Activated T-cell treated with anti-CD3 and anti-CD28 coated beads for 24 hours (primary cell): Measurements from ENCODE around the gene DNASE1.
A peak's percentile ranks its signal among the peaks of the same experiment; 100 is the strongest.
"Not testable (repeated sequence)": the region's sequence is repeated elsewhere in the genome, so short reads cannot be mapped to it uniquely, and the experiment has no call there.

Source experiments
- DNase-seq: peaks from one replicate; pipeline ENCODE4 v3.0.0-alpha.2; 2020; ENCODE audit warnings: low read depth

Gene DNASE1, protein sequence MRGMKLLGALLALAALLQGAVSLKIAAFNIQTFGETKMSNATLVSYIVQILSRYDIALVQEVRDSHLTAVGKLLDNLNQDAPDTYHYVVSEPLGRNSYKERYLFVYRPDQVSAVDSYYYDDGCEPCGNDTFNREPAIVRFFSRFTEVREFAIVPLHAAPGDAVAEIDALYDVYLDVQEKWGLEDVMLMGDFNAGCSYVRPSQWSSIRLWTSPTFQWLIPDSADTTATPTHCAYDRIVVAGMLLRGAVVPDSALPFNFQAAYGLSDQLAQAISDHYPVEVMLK

DNA sequence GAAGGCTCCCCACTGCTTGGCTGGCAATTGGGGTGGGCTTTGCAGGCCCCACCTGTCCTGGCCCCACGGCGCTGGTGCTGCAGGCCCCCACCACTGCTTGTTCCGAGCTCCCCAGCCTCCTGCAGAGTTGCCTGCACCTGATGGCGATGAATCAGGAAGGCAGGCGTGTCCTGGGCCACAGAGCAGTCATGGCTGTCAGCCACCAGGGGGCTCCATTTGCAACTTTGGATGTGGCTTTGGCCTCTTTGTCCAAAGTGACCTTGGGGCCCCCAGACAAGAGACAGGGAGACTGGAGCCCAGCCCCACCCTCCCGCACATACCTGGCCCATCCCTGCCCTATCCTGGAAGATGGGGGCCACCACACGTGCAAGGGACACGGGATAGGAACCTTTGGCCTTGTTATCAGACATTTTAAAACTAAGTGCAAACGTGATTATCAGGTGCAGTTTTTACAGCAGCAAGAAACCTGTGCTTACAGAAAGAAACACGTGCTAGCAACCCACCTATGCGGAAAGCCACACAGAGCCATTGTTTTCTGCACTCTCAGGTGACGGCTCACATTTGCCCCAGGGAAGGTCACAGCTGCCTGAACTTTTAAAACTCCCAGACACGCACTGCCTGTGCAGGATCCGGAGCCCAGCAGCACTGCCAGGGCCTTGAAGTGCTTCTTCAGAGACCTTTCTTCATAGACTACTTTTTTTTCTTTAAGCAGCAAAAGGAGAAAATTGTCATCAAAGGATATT, at the start of gene DNASE1:
DNASE1 (plus strand) TSS at position 443 of the 743 bp plus-strand sequence. CDS start 683 bp downstream, outside the sequence.
- peak; percentile 51 for DNase-seq

DNA sequence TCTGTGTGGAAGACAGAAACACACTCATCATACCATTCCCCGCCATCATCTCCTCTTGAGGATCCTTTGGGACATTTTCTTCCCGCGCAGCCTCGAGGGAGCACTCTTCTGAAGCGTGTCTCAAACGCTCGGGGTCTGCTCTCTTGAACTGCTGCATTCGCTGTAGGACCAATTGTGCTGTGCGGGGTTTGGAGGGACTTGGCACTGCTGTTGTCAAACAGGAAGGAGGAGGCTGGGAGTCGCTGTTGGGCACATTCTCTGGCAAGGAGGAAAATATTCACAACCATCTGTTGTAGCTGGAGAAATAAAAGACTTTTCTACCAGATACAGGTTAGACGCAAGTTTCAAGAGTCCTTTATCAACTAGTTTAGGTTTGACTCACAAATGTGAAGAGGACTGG, 48.0 kb upstream of the DNASE1 start:
- DNase-seq, result no peak

DNA sequence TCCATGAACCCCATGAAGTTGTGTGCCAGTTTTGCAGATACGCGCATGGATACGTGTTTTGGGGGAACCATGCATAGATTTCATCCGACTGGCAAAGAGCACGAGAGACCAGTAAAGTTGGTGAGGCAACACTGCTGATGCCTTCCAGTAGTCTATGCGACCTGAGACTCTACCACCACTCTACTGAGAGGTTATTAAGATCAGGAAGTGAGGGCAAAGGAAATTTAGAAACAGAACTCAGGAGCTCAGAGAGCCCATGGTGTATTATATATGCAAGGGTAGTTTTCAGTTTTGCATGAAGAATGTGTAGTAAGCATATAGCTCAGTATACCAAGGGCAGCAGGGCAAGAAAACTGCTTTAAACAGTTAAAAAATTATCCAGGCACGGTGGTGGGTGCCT, 47.3 kb upstream of the DNASE1 start:
- DNase-seq, result no peak

DNA sequence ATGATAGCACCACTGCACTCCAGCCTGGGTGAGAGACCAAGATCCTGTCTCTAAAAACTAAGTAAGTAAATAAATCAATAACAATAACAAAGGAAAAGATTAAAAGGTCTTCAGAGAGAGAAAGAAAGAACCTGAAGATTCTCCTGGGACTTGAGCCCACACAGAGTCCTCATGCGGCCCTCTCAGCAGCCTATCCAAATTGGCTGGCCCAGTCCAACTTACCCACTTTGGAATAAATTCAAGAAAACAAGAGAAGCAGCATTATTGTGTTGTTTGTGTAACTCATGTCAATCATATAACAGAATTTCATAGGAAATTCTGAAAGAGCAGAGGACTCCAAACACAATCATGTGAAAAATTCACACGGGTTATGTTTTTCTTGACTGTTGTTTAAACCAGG, 46.9 kb upstream of the DNASE1 start:
- DNase-seq, result no peak

DNA sequence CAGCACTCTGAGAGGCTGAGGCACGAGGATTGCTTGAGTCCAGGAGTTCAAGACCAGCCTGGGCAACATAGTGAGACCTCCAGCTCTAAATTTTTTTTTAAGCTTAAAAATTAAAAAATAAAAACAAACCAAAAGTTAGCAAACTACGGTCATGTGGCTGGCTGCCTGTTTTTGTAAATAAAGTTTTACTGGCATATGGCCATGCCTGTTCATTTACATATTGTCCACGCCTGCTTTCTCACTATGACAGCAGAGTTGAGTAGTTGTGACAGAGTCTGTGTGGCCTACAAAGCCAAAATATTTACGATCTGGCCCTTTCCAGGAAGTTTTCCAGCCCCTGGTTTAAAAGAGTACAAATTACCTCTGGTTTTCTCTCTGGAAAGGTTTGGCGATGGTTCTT, 46.4 kb upstream of the DNASE1 start:
- no peak for DNase-seq

DNA sequence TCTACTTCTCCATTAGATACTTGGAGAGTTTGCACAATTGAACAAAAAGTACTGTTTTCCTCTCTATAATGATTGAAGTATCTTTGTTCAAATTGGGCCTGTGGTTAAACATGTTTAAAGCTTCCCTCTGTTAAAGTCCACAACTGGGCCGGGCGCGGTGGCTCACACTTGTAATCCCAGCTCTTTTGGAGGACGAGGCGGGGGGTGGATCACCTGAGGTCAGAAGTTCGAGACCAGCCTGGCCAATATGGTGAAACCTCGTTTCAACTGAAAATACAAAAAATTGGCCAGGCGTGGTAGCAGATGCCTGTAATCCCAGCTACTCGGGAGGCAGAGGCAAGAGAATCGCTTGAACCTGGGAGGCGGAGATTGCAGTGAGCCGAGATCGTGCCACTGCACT, 45.5 kb upstream of the DNASE1 start:
- not testable (repeated sequence) for DNase-seq

DNA sequence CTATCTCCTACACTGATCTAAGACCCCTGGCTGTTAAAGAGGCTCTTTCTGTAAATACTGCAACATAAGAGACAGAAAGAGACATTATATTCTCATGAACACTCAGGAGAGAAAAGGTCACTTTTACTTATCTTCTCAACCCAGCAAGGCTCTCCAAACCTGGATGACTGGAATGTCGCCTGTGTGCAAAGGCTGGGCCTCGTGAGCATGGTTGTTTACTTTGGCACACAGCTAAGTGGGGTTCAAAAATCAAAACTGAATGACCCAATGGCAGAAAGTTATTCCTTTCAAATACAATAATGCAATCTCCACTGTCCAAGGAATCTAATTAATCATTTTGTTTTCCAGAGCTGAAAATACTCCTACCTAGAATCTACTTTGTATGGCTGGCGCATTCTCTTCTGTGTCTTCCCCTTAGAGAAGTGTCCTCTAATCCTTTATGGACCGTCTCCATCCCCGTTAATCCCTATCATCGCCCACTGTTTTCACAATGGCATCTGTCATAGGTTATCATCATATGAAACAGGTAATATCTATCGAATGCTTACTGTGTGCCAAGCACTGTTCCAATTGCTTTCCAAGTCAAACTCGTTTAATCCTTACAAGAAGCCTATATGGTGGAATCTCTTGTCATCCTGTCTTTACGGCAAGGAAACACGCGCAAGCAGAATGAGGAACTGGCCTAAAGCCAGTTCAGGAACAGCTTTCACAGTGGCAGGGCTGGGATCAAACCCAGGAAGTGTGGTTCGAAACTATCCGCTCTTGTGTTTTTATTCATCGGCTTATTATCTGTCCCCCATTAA, 44.4 kb upstream of the DNASE1 start:
- DNase-seq, result no peak

DNA sequence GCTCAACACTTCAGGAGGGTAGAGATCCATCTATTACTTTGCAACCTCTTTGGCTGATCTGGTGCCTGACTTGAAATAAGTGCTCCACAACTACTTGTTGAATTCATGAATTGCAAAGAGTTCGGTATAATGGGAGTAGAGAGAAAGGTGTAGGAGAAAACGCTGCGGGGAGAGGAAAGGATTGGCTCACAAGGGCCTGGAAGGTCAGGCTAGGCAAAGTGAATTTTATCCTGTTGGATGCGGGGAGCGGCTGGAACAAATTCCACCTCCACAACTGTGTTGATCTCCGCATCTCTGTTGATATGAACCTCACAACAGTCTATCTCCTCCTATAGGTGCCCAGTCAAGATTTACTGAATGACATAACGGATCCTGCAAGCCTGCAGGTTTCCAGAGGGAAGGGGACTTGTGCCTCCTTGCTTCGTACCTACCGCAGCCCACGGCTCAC, 43.8 kb upstream of the DNASE1 start:
- no peak for DNase-seq

DNA sequence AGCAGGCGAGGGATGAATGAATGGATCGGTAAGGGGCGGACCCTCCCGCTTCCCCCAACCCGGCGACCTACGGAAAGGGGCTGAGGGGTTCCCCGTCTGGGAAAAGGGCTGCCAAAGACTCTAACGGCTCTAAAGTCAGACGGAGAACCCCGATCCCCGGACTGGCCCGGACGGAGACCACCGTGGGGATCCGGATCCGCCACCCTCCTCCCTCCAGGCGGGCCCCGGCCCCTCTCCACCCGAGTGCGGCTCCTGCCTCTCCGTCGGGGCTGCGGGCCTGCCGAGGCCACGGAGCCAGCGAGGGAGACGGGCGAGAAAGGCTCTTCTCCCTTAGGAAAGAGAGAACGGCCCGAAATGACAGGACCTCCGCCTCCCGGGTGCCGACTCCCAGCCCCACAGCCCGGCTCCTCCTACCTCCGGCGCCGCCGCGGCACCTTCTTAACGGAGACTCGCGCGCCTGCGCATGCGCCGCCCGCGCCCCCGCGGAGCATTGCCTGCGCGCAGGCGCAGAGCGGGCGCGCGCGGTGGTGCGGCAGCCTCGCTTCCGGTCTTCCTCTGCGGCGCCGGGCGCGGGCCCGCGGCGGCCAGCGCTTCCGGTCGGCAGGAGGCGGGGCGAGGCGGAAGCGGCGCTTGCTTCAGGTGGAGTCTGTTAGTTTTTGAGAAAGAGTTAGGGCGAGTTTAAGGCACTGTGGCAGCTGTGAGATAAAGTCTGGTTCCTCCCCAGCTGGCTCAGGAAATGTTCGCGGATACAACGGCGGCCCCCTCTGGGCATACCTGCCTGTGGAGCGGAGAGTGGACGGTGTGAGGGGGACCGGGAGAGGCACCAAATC, 43.1 kb upstream of the DNASE1 start, which contains the start of gene SLX4:
SLX4 (minus strand) TSS at position 461 of the 830 bp plus-strand sequence. CDS start 2,642 bp downstream, outside the sequence.
- peak; percentile 85 for DNase-seq

DNA sequence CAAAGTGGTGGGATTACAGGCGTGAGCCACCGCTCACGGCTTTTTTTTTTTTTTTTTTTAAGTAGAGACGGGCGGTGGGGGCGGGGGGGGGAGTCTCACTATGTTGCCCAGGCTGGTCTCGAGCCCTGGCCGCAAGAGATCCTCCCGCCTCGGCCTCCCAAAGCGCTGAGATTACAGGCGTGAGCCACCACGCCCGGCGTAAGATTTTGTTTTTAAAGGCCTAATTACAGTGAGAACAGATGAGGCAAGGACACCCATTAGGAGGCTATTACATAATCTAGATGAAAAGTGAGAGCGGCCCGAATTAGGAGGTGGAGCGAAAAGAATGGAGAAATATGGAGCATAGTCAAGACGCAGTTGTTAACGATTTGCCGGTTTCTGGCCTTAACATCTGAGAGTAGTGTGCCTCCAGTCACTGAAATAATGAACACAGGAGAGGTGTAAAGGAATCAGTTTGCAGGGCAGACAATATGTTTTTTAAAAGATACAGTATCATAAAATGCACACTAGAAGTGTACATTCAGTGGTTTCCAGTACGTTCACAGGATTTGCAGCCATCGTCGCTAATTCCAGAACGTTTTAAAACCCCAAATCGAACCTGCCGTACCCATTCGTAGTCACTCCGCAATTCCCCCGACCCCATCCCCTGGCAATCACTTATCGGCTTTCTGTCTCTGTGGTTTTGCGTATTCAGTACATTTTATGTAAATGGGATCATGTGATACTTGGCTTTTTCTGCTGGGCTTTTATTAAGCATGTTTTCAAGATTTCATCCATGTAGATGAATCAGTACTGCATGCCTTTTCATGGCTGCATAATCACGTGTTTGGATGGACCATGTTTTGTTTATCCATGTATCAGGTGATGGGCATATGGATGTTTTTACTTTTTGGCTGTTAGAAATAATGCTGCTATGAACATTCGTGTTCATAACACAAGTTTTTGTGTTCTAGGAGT, 41.7 kb upstream of the DNASE1 start:
- no peak for DNase-seq

DNA sequence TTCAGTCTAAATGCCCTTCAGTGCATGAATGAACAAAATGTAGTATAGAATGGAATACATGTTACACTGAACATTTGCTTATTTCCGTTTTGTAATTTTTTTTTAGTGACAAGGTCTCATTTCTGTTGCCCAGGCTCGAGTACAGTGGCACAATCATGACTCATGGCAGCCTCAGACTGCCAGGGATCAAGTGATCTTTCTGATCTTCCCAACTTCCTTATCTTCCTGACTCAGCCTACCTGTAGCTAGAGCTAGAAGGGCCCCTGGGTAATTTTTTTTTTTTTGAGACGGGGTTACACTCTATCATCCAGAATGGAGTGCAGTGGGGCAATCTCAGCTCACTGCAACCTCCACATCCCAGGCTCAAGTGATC, 35.7 kb upstream of the DNASE1 start:
- DNase-seq, result no peak

DNA sequence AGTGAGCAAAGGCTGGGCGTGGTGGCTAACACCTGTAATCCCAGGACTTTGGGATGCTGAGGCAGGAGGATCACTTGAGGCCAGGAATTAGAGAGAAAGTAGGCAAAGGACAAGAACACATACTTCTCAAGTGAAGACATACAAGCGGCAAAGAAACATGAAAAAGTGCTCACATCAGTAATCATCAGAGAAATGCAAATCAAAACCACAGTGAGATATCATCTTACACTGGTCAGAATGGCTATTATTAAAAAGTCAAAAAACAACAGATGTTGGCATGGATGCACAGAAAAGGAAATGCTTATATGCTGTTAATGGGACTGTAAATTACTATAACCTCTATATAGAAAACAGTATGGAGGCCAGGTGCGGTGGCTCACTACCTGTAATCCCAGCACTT, 30.8 kb upstream of the DNASE1 start:
- no peak for DNase-seq

DNA sequence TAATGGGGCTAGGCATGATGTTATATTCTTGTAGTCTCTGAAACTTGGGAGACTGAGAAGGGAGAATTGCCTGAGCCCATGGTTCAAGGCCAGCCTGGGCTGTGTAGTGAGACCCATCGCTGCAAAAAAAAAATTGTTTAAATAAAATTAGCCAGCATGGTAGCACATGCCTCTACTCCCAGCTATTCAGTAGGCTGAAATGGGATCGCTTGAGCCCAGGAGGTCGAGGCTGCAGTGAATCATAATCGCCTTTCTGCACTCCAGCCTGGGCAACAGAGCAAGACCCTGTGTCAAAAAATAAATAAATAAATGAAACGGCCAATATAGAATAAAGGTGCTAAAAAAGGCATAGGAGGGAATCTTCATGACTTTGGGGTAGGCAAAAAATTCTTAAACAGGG, 29.2 kb upstream of the DNASE1 start:
- no peak for DNase-seq

DNA sequence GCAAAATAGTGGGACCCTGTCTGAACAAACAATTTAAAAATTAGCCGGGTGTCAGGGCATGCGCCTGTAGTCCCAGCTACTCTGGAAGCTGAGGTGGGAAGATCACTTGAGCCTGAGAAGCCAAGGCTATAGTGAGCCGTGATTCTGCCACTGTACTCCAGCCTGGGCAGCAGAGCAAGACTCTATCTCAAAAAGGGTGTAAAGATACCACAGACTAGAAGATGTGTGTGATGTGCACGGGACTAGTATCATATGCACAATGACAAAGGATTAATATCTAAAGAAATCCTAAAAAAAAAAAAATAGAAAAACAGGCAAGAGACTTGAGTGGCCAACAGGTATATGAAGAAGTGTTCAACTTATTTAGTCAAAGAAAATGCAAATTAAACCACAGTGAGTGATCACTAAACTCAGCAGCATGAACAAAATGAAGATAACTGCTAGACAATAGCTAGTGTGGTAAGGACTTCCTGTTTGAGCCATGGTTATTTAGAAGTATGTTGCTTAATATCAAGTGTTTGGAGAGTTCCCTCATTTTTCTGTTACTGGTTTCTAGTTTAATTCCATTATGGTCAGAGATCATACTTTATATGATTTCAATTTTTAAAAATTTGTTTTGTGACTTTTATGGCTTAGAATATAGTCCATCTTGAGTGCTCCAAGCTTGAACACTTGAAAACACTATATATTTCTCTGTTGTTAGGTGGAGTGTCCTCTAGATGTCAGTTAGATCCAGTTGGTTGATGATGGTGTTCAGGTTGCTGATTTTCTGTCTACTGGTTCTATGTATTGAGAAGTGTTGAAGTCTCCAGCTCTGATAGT, 28.4 kb upstream of the DNASE1 start:
- no peak for DNase-seq

DNA sequence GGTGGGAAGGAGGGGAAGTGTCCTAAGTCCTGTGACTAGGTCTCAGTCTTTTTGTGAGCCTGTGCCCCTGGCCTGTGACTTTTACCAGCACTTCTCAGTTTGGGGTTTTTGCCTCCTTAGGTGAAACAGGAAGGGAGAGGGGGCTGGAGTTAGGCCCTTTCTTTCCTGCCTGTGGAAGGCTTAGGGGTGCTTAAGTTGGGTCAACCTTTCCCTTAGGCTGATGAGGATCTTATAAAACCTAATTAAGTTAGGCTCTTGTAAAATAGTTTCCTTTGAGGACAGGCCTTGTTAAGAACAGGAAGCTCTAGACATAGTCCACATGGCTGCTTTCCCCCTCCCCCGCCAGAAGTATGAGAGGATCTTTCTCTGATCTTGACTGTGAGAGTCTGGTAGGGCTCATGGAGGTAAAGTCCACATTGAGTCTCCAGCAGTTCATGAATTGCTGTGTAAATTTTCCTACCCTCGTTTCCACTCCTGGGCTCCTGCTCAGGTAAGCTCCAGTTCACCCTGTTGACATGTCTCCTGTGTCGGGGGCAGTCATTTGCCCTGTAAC, 17.0 kb upstream of the DNASE1 start:
- DNase-seq, result peak; percentile 11

DNA sequence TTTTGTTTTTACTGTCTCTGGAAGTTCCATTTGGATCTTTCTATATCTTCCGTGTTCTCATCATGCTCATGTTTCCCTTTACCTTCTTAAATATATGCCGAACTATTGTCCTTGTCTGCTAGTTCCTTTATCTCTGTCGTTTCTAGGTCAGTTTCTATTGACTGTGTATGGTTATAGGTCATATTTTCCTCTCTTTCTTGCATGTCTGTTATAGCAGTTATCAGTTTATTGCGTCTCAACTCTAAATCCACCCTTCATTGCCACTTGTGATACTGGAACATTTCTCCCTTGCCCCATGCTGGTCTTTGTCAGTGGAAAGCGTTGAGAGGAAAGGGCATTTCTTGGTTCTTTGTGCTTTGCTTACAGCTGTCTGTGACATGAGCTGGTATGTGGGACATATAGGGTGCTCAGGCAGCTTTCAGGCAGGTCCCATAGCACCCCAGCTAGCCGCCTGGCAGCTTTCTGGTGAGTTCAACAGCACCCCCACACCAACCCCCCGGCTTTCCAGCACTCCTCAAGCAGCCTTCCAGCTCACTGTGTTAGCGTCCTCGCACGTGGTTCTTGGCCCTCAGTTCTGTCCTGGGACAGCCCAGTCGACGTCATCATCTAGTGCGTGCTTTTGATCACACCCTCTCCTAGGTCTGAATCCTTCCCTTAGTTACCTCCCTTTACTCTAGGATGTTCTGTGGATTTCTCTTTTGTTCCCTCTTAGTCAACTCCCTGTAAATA, 15.4 kb upstream of the DNASE1 start:
- DNase-seq, result no peak

DNA sequence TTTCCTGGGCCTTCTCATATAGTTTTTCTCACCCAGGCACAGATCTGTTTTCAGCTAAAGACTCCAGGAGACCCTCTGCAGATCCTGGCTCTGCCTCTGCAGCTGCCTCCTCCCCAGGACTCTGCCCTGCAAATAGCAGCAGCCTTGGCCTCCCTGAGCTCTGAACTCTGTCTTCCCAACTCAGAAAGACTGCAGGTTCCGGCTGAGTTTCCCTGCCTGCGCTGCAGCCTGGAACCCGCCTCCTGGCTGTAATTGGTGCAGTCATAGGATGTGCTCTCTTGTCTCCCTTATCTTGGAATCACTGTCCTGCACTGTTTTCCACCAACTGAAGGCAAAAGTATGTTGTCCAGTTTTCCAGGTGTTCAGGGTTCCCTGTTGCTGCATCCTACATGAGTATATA, 14.3 kb upstream of the DNASE1 start:
- no peak for DNase-seq

DNA sequence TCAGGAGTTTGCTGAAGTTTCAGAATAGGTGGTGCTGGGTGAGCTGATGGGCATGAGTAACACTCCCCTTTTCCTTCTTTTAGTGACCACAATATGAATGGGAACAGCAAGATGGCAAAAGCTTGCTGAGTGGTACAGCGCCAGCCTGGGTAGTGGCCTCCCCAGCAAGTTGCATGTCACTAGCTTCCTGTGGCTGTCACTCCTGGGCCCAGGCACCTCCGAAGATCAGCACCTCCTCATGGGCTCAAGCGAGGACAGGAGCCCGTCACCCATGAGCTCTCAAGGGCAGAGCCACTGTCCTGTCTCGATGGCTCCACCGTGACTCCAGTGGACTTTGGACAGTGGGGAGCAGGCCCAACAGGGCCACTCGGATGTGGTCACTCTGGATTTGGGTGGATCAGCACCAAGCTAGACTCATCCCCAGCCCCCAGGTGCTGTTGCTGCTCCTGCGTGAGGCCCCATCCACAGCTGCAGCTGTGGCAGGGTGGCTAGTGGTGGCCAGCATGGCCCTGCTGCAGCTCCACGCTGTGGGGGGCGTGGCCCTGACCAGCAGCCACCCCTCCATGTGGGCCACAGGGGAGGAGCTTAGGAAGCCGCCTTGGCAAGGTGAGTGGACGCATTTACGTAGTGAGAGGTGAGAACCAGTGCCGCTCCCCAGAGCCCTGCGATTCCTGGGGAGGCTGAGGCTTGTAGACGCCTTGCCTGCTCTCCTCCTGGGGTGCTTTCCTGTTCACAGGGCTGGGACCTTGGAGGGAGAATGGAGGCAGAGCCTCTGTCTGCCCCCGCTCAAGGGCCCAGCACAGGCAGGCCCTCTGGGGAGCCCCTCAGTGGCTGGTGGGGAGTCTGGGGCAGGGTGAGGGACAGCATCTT, 13.6 kb upstream of the DNASE1 start:
- DNase-seq, result no peak
